Ishikawa (cell line): ENCODE results near the gene ATG7.

ENCODE experiments used
- CEBPB ChIP-seq: IDR thresholded peaks from 2 replicates; pipeline ENCODE4 v1.6.1; 2012
- EP300 ChIP-seq: IDR thresholded peaks from 2 replicates; pipeline ENCODE4 v1.6.1; 2012; ENCODE audit warnings: borderline replicate concordance
- RAD21 ChIP-seq: IDR thresholded peaks from 2 replicates; pipeline ENCODE4 v1.6.1; 2012; ENCODE audit warnings: low read depth

DNA sequence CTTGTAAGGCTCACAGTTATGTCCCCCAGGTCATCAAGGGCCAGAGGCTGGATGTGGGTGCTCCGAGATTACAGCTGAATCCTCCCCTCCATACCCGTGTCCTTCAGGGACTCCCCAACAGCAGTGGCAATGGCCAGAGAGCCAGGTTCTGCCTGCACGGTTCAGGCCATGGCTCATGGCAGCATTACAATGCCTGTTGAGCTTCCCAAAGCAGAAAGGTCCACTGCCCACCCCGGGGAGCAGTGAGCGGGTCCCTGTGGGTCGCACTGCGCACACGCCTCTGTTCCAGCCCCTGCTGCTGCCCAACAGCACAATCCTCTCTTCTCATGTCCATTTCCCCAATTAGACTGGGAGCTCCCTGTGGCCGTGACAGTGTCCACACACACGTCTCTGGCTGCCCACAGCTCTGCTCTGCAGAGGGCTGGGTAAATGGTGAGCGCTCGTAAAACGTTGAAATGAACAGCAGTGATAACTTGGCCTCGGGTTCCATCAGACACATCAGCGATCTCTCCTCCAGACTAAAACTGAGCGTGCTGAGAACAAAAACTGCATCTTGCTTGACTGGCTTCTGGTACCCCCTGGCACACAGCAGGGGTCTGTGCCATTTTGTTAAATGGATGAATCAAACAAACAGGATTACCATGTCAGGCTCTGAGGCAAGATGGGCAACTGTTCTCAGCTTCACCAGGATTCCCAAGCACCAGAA is 291.1 kb downstream of the ATG7 start:
- TF ChIP-seq EP300 (no peak), RAD21 (no peak), CEBPB (no peak)
